K562 (cell line): Measurements from ENCODE around the gene PRPSAP1. TPM values are rescaled to one million over a fixed set of nuclear protein-coding genes. Genes with fewer than 3 reads are reported as not detected.

Experiments used
- ARNT ChIP-seq, 2 experiments: fragments of 450-650 bp; IDR thresholded peaks; 2 replicates each; pipeline ENCODE4 v1.6.1; 2016; ENCODE audit warnings: mild to moderate bottlenecking in 1 of 2
- BACH1 ChIP-seq: fragments of 200-800 bp; sonication (Bioruptor generic); IDR thresholded peaks from 2 replicates; pipeline ENCODE4 v1.6.1; 2016; ENCODE audit warnings: missing genetic modification characterization, missing compliant biosample characterization
- ETS2 ChIP-seq: IDR thresholded peaks from 2 replicates; pipeline ENCODE4 v1.6.1; 2016; ENCODE audit warnings: borderline replicate concordance, missing genetic modification characterization, mild to moderate bottlenecking, moderate library complexity, missing compliant biosample characterization; ENCODE audit not compliant: poor library complexity, severe bottlenecking
- FOXK1 ChIP-seq: sonication (generic); formaldehyde crosslinking; IDR thresholded peaks from 2 replicates; pipeline ENCODE4 v1.8.0; 2022; ENCODE audit warnings: missing genetic modification reagents, mild to moderate bottlenecking, borderline replicate concordance
- HCFC1 ChIP-seq: IDR thresholded peaks from 2 replicates; pipeline ENCODE4 v1.6.1; 2012; ENCODE audit warnings: low read depth, low read length, improper control_type of control experiment
- HDAC3 ChIP-seq: fragments of 450-650 bp; IDR thresholded peaks from 2 replicates; pipeline ENCODE4 v1.6.1; 2018; ENCODE audit warnings: borderline replicate concordance, mild to moderate bottlenecking, moderate library complexity; ENCODE audit not compliant: partially characterized antibody
- HDGF ChIP-seq: fragments of 450-650 bp; IDR thresholded peaks from 2 replicates; pipeline ENCODE4 v1.6.1; 2016
- HMG20B ChIP-seq: fragments of 250-450 bp; sonication (Bioruptor Pico); IDR thresholded peaks from 2 replicates; pipeline ENCODE4 v1.5.0; 2021; ENCODE audit warnings: mild to moderate bottlenecking
- ILF3 ChIP-seq: fragments of 450-650 bp; IDR thresholded peaks from 2 replicates; pipeline ENCODE4 v1.6.1; 2018; ENCODE audit warnings: antibody characterized with exemption, mild to moderate bottlenecking, moderate library complexity, borderline replicate concordance
- MAX ChIP-seq: sonication (generic); formaldehyde crosslinking; IDR thresholded peaks from 2 replicates; pipeline ENCODE4 v1.9.0; 2022; ENCODE audit warnings: mild to moderate bottlenecking, missing genetic modification reagents
- SIN3A ChIP-seq, 2 experiments: fragments of 150-350 bp in 1 of 2; IDR thresholded peaks; 2 replicates each; pipeline ENCODE4 v1.6.1; 2011 to 2016; ENCODE audit warnings: borderline replicate concordance in 2 of 2, low read depth in 2 of 2, low read length in 2 of 2, mild to moderate bottlenecking in 2 of 2, moderate library complexity in 2 of 2; ENCODE audit not compliant: control insufficient read depth in 1 of 2
- SMARCC2 ChIP-seq: fragments of 450-650 bp; IDR thresholded peaks from 2 replicates; pipeline ENCODE4 v1.6.1; 2017; ENCODE audit warnings: antibody characterized with exemption, moderate library complexity, mild to moderate bottlenecking, low read depth
- TCFL5 ChIP-seq: fragments of 250-450 bp; sonication (Bioruptor Pico); conservative IDR thresholded peaks from 2 replicates; pipeline ENCODE4 v1.6.1; 2021; ENCODE audit warnings: mild to moderate bottlenecking, moderate library complexity, matching md5 sums
- YY1 ChIP-seq, 3 experiments: IDR thresholded peaks; 2 replicates each; pipeline ENCODE4 v1.6.1; 2011; ENCODE audit warnings: low read length in 2 of 3, mild to moderate bottlenecking in 2 of 3, moderate library complexity in 2 of 3, borderline replicate concordance in 1 of 3, control low read depth in 1 of 3, low read depth in 1 of 3; ENCODE audit not compliant: insufficient read depth in 3 of 3, insufficient replicate concordance in 2 of 3, control insufficient read depth in 1 of 3, insufficient read length in 1 of 3; ENCODE audit errors: extremely low read depth in 1 of 3
- ZBTB1 ChIP-seq: sonication (generic); formaldehyde crosslinking; IDR thresholded peaks from 2 replicates; pipeline ENCODE4 v1.8.1; 2023; ENCODE audit warnings: missing genetic modification reagents, low read depth, mild to moderate bottlenecking, borderline replicate concordance
- ZBTB5 ChIP-seq: fragments of 450-650 bp; IDR thresholded peaks from 2 replicates; pipeline ENCODE4 v1.6.1; 2017; ENCODE audit warnings: antibody characterized with exemption
- ZNF639 ChIP-seq, 2 experiments: fragments of 200-800 bp in 1 of 2; sonication (Bioruptor generic) in 1 of 2; sonication (generic) in 1 of 2; formaldehyde crosslinking in 1 of 2; IDR thresholded peaks in 1 of 2; conservative IDR thresholded peaks in 1 of 2; 2 replicates each; pipeline versions ENCODE4 v1.5.0 to v1.6.1; 2016 to 2020; ENCODE audit warnings: missing compliant biosample characterization in 1 of 2, missing genetic modification characterization in 1 of 2, missing genetic modification reagents in 1 of 2
- ZNF77 ChIP-seq: fragments of 250-450 bp; sonication (Bioruptor Pico); IDR thresholded peaks from 2 replicates; pipeline ENCODE4 v1.5.0; 2020
- polyA plus RNA-seq, 8 experiments: library from polyadenylated mRNA; depleted of rRNA in 4 of 8; stranded (reverse) in 5 of 8; unstranded in 3 of 8; fragments of >200 nt; fragmentation: Nextera tagmentation in 2 of 8; fragmentation: Illumina TruSeq in 1 of 8; extraction: Ambion mirVana in 2 of 8; extraction: Trizol in 1 of 8; gene quantifications; 2 replicates each; pipeline versions ENCODE4 v1.2.1 to v1.2.3, GENCODE V29; 2011 to 2014; ENCODE audit warnings: inconsistent platforms in 1 of 8, missing spikeins in 1 of 8
- total RNA-seq, 7 experiments: library from RNA; depleted of rRNA in 6 of 7; stranded (reverse); fragments of >200 nt in 6 of 7; fragmentation: Illumina TruSeq in 2 of 7; extraction: Trizol in 2 of 7; gene quantifications; 2 replicates each; pipeline versions ENCODE4 v1.2.1 to v1.2.3, GENCODE V29; 2011 to 2021; ENCODE audit warnings: low replicate concordance in 1 of 7
- TF ChIP-seq, protein P1 (sequence below): sonication (generic); formaldehyde crosslinking; IDR thresholded peaks from 2 replicates; pipeline ENCODE4 v1.9.0; 2022; ENCODE audit warnings: mild to moderate bottlenecking, missing genetic modification reagents
- TF ChIP-seq, protein P2 (sequence below), 2 experiments: fragments of 250-450 bp in 1 of 2; fragments of 450-650 bp in 1 of 2; sonication (Bioruptor Pico) in 1 of 2; IDR thresholded peaks; 2 replicates each; pipeline versions ENCODE4 v1.6.1 to v1.8.0; 2016 to 2021; ENCODE audit warnings: mild to moderate bottlenecking in 2 of 2, moderate library complexity in 2 of 2, missing compliant biosample characterization in 1 of 2, missing genetic modification characterization in 1 of 2

Gene PRPSAP1
- total and polyA plus RNA-seq, 9 of the 15 experiments (the other 6 are each of a cell fraction or from before 2014, with no cell fraction given): 21.9 to 77.1 (median 40.8) TPM

- TF ChIP-seq ZNF639 (CRISPR knock-in tag; conservative IDR thresholded peaks at IDR 0.05 in 1 of 2, IDR thresholded peaks at IDR 0.05 in 1 of 2) (no peak; a peak in 1 of 4 replicates), HCFC1 (peak; percentile 9; the same call in 1 of the 2 replicates), HMG20B (CRISPR knock-in tag) (no peak), ZNF77 (no peak), ZBTB5 (no peak), SIN3A (IDR thresholded peaks at IDR 0.05; ENCODE audit: borderline replicate concordance in 2 of 2, control insufficient read depth in 1 of 2, low read depth in 2 of 2, low read length in 2 of 2) (peak; percentile 46 to 49; a peak in 1 of 4 replicates), ILF3 (no peak; the same call in 1 of the 2 replicates), MAX (CRISPR knock-in tag) (peak; percentile 63; the same call in 1 of the 2 replicates), SMARCC2 (no peak), ZBTB1 (CRISPR knock-in tag) (no peak), HDAC3 (no peak), TCFL5 (no peak), BACH1 (tag) (no peak), HDGF (no peak), YY1 (IDR thresholded peaks at IDR 0.05; ENCODE audit: borderline replicate concordance in 1 of 3, control insufficient read depth in 1 of 3, extremely low read depth in 1 of 3, insufficient read depth in 3 of 3, insufficient read length in 1 of 3, insufficient replicate concordance in 2 of 3, low read depth in 1 of 3, low read length in 2 of 3) (no peak), ETS2 (tag) (no peak), ARNT (IDR thresholded peaks at IDR 0.05) (no peak), FOXK1 (CRISPR knock-in tag) (no peak)
- TF ChIP-seq, protein P1, sequence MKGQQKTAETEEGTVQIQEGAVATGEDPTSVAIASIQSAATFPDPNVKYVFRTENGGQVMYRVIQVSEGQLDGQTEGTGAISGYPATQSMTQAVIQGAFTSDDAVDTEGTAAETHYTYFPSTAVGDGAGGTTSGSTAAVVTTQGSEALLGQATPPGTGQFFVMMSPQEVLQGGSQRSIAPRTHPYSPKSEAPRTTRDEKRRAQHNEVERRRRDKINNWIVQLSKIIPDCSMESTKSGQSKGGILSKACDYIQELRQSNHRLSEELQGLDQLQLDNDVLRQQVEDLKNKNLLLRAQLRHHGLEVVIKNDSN: no peak
- TF ChIP-seq, protein P2, sequence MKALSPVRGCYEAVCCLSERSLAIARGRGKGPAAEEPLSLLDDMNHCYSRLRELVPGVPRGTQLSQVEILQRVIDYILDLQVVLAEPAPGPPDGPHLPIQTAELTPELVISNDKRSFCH (CRISPR knock-in tag; IDR thresholded peaks at IDR 0.05): no peak
- TF ChIP-seq, protein P2 (tag; IDR thresholded peaks at IDR 0.05): no peak
Observed at GRCh38 chr17:76384222-76384986, 30.7 kb upstream of the PRPSAP1 start, which contains the start of gene SPHK1 (continued).
